GM18858 (cell line): ENCODE data around the gene KCND2.

Source experiments
- ATAC-seq: cut with Tn5 transposase; IDR thresholded peaks from one replicate; pipeline ENCODE4 v1.9.1; 2021; ENCODE audit not compliant: unreplicated experiment

KCND2 gene

DNA sequence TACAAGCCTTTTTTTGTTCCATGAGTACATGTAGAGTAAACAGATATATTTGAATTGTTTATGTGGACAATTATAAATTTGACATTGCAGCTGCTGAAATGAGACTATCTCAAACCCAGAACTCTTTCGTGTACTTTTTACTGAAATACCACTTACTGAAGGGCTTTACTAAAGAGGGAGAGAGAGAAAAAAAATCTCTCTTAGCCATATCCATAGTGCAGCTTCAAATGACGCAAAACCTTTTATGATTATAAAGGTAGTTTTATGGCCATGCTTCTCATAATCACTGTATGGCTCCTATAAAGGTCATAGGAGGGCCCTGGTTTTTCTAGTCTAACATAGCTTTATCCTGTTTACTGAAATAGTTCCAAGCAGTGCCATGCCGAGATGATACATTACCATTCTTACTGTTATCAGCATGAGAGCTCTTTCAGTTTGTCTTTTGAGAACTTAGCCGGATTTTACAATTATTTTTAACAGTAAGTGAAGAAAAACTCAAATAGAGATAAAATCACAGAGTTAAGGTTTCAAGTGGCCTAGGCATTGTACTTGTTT is 35.1 kb downstream of the KCND2 start:
- no peak for ATAC-seq

- ATAC-seq = no peak
These were observed 38.2 kb downstream of the KCND2 start for GRCh38 chr7:120311028-120311788.

DNA sequence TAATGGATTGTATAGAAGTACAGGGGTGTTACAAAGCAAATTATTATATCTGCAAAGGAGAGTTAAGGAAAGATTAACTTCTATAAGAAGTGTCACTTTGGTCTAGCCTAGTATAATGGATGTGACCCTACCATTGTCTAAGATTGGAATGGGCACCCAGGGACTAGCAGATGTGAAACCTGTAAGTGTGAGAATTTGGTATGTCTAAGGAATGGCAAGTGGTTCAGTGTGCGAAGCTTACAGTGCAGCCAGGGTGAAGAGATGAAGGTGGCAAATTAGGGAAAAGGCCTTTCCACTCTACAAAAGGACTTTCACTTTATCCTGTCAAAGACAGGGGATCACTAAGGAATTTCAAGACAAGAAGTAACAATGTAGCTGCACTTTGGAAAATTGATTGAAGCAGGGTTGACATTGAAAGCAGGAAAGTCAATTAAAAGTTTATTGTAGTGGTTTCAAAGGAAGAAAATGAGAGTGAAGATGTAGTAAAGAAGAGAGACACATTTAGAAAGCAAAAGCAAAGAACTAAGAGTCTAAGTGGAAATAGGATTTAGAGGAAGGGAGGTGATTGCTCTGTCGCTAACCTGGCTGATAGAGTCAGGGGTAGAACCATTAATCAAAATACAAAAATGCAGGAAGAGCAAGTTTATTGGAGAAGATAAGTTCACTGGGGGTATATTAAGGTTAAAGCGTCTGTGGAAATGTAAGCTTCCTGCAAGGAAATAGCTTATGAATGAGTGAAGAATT is 47.4 kb downstream of the KCND2 start:
- no peak for ATAC-seq

- ATAC-seq = no peak
These were observed 54.1 kb downstream of the KCND2 start for GRCh38 chr7:120327054-120327453.

- ATAC-seq = no peak
These were observed 59.5 kb downstream of the KCND2 start for GRCh38 chr7:120332433-120332832.

- ATAC-seq = peak; percentile 87
These were observed 61.5 kb downstream of the KCND2 start for GRCh38 chr7:120334475-120334874.

DNA sequence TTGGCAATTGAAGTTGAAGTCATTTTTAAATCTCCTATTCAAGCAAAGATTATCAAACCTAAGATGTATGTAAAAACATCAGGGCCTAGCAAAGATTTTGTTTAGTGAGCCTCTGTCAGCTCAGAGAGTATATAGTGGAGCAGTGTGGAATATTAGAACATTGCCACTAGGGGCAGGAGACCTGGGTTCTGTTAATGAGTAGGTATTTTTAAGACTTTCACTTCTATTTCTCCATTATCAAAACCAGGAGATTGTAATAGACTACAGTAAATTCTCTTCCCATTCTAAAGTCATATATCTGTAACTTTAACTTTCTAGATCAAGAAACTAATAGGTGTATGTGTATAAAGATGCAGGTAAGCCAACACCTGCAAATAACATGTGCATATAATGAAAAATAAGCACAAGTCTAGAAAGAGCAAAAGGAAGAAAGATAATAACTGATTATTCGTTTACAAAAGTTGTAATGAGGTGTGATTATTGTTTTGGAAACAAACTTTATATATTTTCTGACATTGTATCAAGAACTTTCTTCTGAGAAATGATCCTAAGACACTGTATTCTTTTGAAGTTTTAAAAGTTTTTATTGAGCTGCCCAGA is 64.4 kb downstream of the KCND2 start:
- peak; percentile 45 for ATAC-seq

GRCh38 chr7:120344276-120344675 is 71.3 kb downstream of the KCND2 start:
- ATAC-seq = no peak

GRCh38 chr7:120353171-120353570 is 80.2 kb downstream of the KCND2 start:
- ATAC-seq = no peak

DNA sequence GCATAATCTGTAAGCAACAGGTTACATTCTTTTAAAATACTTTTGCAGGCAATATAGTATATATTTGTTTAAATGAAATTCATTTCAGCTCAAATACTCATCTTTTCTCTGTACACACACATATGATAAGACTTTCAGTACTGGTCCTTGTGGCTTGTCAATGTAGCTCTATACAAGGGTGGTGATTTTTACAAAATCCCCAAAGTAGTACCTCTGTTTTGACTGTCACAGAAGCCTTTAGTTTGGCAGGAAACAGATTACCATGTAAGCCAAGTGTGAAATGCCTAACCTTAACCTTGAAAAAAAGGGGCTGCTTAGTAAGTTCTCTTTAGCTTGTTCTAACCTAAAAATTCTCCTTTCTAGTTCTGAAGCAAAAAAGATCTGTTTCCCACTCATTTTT is 87.9 kb downstream of the KCND2 start:
- peak; percentile 99 for ATAC-seq

- no peak for ATAC-seq
These were observed 90.4 kb downstream of the KCND2 start for GRCh38 chr7:120363414-120363813.

DNA sequence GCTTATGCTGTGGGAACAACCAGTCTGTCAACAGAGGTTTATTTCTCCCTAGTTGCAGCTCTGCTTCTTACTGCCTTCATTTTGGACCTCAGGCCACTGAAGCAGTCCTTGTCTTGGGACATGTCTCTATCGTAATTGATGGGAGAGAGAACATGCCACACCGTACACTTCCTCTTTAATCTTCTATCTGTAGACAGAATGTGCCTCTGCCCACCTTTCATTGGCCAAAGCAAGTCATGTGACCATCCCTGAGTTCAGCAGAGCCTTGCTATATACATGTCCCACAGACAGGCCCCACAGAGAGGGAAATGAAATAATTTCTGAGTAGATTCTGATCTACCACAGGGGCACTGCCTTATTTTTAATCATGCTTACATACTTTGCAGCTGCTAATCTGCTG is 98.0 kb downstream of the KCND2 start:
- ATAC-seq = no peak

GRCh38 chr7:120373174-120373573 is 100.2 kb downstream of the KCND2 start:
- no peak for ATAC-seq

DNA sequence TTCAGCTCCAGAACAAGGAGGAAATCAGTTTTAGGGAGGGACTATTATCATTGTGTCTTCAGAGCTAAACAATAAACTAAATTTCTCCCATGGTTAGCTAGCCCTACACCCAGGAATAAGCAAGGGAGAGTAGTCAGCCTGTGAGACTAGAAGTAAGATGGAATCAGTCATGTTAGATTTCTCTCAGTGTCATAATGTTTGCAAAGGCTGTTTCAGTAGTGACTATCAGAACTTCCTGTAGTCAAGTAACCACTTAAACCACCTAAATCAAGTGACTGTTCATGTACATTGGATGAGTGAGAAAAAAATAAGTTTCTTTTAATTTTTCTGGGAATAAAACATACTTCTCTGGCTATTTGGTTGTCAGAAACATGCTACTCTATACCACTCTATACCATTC is 121.6 kb downstream of the KCND2 start:
- peak; percentile 41 for ATAC-seq

GRCh38 chr7:120395526-120396019 is 122.6 kb downstream of the KCND2 start:
- ATAC-seq = peak; percentile 88

DNA sequence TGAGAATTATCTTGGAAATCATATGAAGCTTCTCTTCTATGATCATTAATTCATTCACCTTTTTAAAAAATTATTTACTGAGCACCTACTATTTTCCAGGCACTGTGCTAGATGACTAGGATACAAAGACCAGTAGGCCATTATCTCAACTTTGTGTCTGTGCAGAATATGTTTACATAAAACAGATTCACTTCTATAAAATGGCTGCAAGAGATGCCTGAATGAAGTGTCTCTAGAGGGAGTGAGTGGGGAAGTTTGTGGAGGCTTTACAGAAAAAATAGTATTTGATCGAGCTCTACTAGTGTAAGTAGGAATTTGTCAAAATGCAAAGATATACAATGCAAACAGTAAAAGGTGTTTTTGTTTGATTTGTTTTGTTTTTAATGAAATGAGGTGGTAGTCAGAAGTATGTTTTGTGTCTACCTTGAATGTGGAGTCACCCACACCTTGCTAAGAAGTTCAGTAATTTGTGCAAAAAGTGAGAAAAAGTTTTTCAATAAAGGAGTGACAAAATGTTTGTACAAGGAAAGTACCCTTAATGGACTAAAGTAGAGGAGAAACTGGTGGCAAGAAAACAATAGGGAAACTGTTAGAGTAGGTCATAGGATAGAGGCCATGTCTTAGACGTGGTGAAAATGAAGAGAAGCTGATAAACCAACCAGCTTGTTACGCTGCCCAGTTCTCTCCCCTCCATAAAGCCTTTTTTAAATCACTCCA is 125.5 kb downstream of the KCND2 start:
- no peak for ATAC-seq

DNA sequence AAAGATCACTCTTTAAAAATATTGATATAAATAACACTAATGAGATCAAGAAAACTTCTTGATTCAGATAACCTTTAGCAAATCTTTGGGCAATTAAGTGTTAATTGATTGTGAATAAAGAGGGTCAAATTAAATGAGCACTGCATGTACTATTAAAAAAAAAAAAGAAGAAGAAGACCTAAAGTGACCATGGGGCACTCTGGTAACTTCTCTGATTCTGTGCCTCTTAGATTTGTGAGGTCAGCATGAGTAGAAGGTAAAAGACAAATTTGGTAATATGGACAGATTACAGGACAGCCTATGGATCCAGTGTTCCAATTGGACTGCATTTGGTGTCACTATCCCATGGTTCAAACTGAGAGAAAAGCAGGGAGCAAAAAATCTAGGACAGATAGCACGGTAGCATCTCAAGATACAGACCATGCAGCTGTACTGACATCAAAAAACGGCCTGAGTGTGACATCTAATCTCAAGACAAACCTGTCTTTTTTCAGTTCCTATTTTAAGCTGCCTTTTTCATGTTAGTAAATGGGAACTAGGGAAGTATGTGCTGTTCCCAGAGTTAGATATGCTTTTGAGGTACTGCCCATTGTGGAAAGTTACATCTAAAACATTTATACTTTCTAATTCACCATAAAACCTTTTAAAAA is 128.0 kb downstream of the KCND2 start:
- ATAC-seq = peak; percentile 18

- peak; percentile 66 for ATAC-seq
These were observed 129.2 kb downstream of the KCND2 start for GRCh38 chr7:120402079-120402767.

DNA sequence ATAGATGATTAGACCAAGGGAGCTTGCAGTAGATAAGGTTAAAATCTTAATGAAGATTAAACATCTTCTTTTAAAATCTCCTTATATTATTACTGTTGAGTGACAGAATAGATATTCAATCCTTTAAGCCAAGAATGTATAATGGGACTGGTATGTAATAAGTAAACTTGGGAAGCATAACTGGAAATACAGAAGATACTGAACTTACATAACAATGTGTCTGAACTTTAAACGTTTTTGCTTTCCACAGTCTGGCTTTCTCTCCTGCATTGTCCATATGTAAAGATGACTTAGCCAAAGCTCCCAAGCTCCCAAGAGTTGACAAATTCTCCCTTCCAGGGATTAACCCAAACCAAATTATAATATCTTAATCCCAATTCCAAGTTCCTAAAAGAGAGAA is 129.8 kb downstream of the KCND2 start:
- ATAC-seq = no peak

GRCh38 chr7:120404042-120404441 is 131.1 kb downstream of the KCND2 start:
- peak; percentile 58 for ATAC-seq
